Measurements from ENCODE around the gene STX18.

Gene STX18

GRCh38 chr4:4377732-4378460 is 164.0 kb downstream of the STX18 start:
- no peak for DNase-seq (ENCODE audit: low spot score)

- no peak for DNase-seq (ENCODE audit: low spot score)
Observed at GRCh38 chr4:4377191-4377590, 164.7 kb downstream of the STX18 start.

GRCh38 chr4:4376074-4376473 is 165.8 kb downstream of the STX18 start:
- no peak for DNase-seq (ENCODE audit: low spot score)

- no peak for DNase-seq (ENCODE audit: low spot score)
Observed at GRCh38 chr4:4374388-4375098, 167.3 kb downstream of the STX18 start.
